Keratinocyte (primary cell): ENCODE measurements around the gene ADH6. TPM values are rescaled to one million over a fixed set of nuclear protein-coding genes. Genes with fewer than 3 reads are reported as not detected.

Experiments used
- DNase-seq: peaks from one replicate; pipeline ENCODE4 v3.0.0-alpha.2; 2011; ENCODE audit warnings: low read depth, missing footprints, low spot score
- FAIRE-seq: peaks from 2 replicates; lab custom pipeline; 2011; peaks lifted over from hg19 to GRCh38; lab: Jason Lieb, UNC
- H2AFZ ChIP-seq: 2 replicates; pipeline ENCODE4 v1.6.0; 2012; ENCODE audit warnings: low read length, control low read depth, inconsistent platforms; ENCODE audit not compliant: control insufficient read depth
- H3K27ac ChIP-seq: 2 replicates; pipeline ENCODE4 v1.5.1; 2011; ENCODE audit warnings: low read length; ENCODE audit not compliant: control insufficient read depth, insufficient read depth
- H3K27me3 ChIP-seq: 3 replicates; pipeline ENCODE4 v1.6.0; 2011; ENCODE audit warnings: low read length; ENCODE audit not compliant: control insufficient read depth, insufficient read depth; ENCODE audit errors: extremely low read depth
- H3K36me3 ChIP-seq, 2 experiments: 2 replicates in 1 of 2; 3 replicates in 1 of 2; pipeline ENCODE4 v1.5.1; 2011; ENCODE audit warnings: low read length in 2 of 2, mild to moderate bottlenecking in 1 of 2; ENCODE audit not compliant: control insufficient read depth in 2 of 2, insufficient read depth in 2 of 2; ENCODE audit errors: extremely low read depth in 1 of 2
- H3K4me1 ChIP-seq: 3 replicates; pipeline ENCODE4 v1.5.1; 2011; ENCODE audit warnings: low read length; ENCODE audit not compliant: control insufficient read depth, insufficient read depth; ENCODE audit errors: extremely low read depth
- H3K4me2 ChIP-seq: 3 replicates; pipeline ENCODE4 v1.6.0; 2011; ENCODE audit warnings: low read depth, low read length; ENCODE audit not compliant: control insufficient read depth, insufficient read depth; ENCODE audit errors: extremely low read depth
- H3K4me3 ChIP-seq, 3 experiments: fragments of 200-600 bp in 1 of 3; sonication (generic) in 1 of 3; 2 replicates in 2 of 3; 3 replicates in 1 of 3; pipeline ENCODE4 v1.5.1; 2011 to 2016; ENCODE audit warnings: low read length in 3 of 3, mild to moderate bottlenecking in 3 of 3, control low read depth in 2 of 3, inconsistent platforms in 1 of 3, low read depth in 1 of 3, mixed read lengths in 1 of 3, mixed run types in 1 of 3, moderate library complexity in 1 of 3; ENCODE audit not compliant: control insufficient read depth in 2 of 3, insufficient read depth in 2 of 3; ENCODE audit errors: extremely low read depth in 1 of 3
- H3K79me2 ChIP-seq: 2 replicates; pipeline ENCODE4 v1.6.0; 2012; ENCODE audit warnings: low read length; ENCODE audit not compliant: control insufficient read depth, insufficient read depth
- H3K9ac ChIP-seq: 3 replicates; pipeline ENCODE4 v1.6.0; 2011; ENCODE audit warnings: low read length; ENCODE audit not compliant: control insufficient read depth, insufficient read depth; ENCODE audit errors: extremely low read depth
- H3K9me1 ChIP-seq: 3 replicates; pipeline ENCODE4 v1.6.0; 2011; ENCODE audit warnings: low read length; ENCODE audit not compliant: control insufficient read depth, insufficient read depth; ENCODE audit errors: extremely low read depth
- H3K9me3 ChIP-seq: 2 replicates; pipeline ENCODE4 v1.5.1; 2012; ENCODE audit warnings: low read depth, low read length; ENCODE audit not compliant: control insufficient read depth
- H4K20me1 ChIP-seq: 3 replicates; pipeline ENCODE4 v1.6.0; 2011; ENCODE audit warnings: low read length; ENCODE audit not compliant: control insufficient read depth, insufficient read depth; ENCODE audit errors: extremely low read depth
- EZH2 ChIP-seq: IDR thresholded peaks from one replicate; pipeline ENCODE4 v1.6.1; 2012; ENCODE audit warnings: inconsistent platforms, mild to moderate bottlenecking, low read length, moderate library complexity
- dilution Hi-C: fragments of 300-500 bp; cut with MboI; formaldehyde crosslinking; loops from one replicate; pipeline ENCODE4 v1.7.0; 2020; ENCODE audit warnings: low sequenced_read_pairs; ENCODE audit not compliant: extremely low pct_ligation_motif_present
- polyA plus RNA-seq, 5 experiments: library from polyadenylated mRNA; depleted of rRNA in 3 of 5; stranded (reverse) in 3 of 5; stranded (forward) in 1 of 5; unstranded in 1 of 5; fragments of >200 nt; gene quantifications; 1 replicate in 1 of 5; 2 replicates in 3 of 5; 3 replicates in 1 of 5; pipeline versions ENCODE4 v1.2.1 to v1.2.3, GENCODE V29; 2011 to 2012; ENCODE audit warnings: missing spikeins in 2 of 5, low read depth in 1 of 5, low replicate concordance in 1 of 5
- TF ChIP-seq, protein P1 (sequence below), 3 experiments: IDR thresholded peaks in 1 of 3; conservative IDR thresholded peaks in 1 of 3; optimal IDR thresholded peaks in 1 of 3; 2 replicates in 2 of 3; 3 replicates in 1 of 3; pipeline versions ENCODE3 to v1.5.1; 2011; ENCODE audit warnings: low read length in 3 of 3, mild to moderate bottlenecking in 3 of 3, moderate library complexity in 2 of 3, control low read depth in 1 of 3, inconsistent platforms in 1 of 3; ENCODE audit not compliant: insufficient read depth in 2 of 3; ENCODE audit errors: extremely low read depth in 1 of 3

ADH6 gene
- polyA plus RNA-seq, 1 donor (not counting 4 experiments of a cell fraction or from before 2014, with no cell fraction given), result not detected

GRCh38 chr4:99207911-99208718 lies 10.9 kb downstream of the ADH6 start:
- TF ChIP-seq, protein P1, sequence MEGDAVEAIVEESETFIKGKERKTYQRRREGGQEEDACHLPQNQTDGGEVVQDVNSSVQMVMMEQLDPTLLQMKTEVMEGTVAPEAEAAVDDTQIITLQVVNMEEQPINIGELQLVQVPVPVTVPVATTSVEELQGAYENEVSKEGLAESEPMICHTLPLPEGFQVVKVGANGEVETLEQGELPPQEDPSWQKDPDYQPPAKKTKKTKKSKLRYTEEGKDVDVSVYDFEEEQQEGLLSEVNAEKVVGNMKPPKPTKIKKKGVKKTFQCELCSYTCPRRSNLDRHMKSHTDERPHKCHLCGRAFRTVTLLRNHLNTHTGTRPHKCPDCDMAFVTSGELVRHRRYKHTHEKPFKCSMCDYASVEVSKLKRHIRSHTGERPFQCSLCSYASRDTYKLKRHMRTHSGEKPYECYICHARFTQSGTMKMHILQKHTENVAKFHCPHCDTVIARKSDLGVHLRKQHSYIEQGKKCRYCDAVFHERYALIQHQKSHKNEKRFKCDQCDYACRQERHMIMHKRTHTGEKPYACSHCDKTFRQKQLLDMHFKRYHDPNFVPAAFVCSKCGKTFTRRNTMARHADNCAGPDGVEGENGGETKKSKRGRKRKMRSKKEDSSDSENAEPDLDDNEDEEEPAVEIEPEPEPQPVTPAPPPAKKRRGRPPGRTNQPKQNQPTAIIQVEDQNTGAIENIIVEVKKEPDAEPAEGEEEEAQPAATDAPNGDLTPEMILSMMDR (optimal IDR thresholded peaks at IDR 0.05 in 1 of 3, IDR thresholded peaks at IDR 0.05 in 1 of 3, conservative IDR thresholded peaks at IDR 0.05 in 1 of 3; ENCODE audit: extremely low read depth in 1 of 3, insufficient read depth in 2 of 3, low read length in 3 of 3), result no peak
- no peak for TF ChIP-seq EZH2
- no peaks in the 10 kb centered on the region for H3K36me3 ChIP-seq
- no peaks in the 10 kb centered on the region for H3K79me2 ChIP-seq
- no peaks in the 10 kb centered on the region for H3K9me3 ChIP-seq
- no peak overlapping the region for H3K9ac ChIP-seq
- H3K4me2 ChIP-seq, result no peak overlapping the region
- dilution Hi-C loops, result no loop called here
- no peaks in the 10 kb centered on the region for H3K27me3 ChIP-seq
- no peaks in the 10 kb centered on the region for H3K4me1 ChIP-seq
- H2AFZ ChIP-seq, result no peak overlapping the region
- no peaks in the 10 kb centered on the region for H4K20me1 ChIP-seq
- no peaks in the 10 kb centered on the region for H3K9me1 ChIP-seq
- H3K4me3 ChIP-seq, result no peak overlapping the region
- FAIRE-seq (no peak), DNase-seq (no peak)
- no peak overlapping the region for H3K27ac ChIP-seq

GRCh38 chr4:99207069-99207743 lies 11.8 kb downstream of the ADH6 start:
- H3K9ac ChIP-seq, result no peak overlapping the region
- H3K9me3 ChIP-seq, result no peaks in the 10 kb centered on the region
- H3K9me1 ChIP-seq, result no peaks in the 10 kb centered on the region
- no peak for TF ChIP-seq EZH2
- TF ChIP-seq, protein P1 (optimal IDR thresholded peaks at IDR 0.05 in 1 of 3, IDR thresholded peaks at IDR 0.05 in 1 of 3, conservative IDR thresholded peaks at IDR 0.05 in 1 of 3; ENCODE audit: extremely low read depth in 1 of 3, insufficient read depth in 2 of 3, low read length in 3 of 3), result no peak
- H3K4me3 ChIP-seq, result no peak overlapping the region
- H3K4me1 ChIP-seq, result no peaks in the 10 kb centered on the region
- H3K27me3 ChIP-seq, result no peaks in the 10 kb centered on the region
- no peak overlapping the region for H2AFZ ChIP-seq
- no peak for DNase-seq
- no peak overlapping the region for H3K27ac ChIP-seq
- H3K4me2 ChIP-seq, result no peak overlapping the region
- H3K79me2 ChIP-seq, result no peaks in the 10 kb centered on the region
- H4K20me1 ChIP-seq, result no peaks in the 10 kb centered on the region
- no peaks in the 10 kb centered on the region for H3K36me3 ChIP-seq
- FAIRE-seq, result no peak
- dilution Hi-C loops, result no loop called here
